GM13977 (cell line): ENCODE results near the gene ARHGAP9.
"Not testable (repeated sequence)": the region's sequence is repeated elsewhere in the genome, so short reads cannot be mapped to it uniquely, and the experiment has no call there.

Experiments used
- DNase-seq: peaks from one replicate; pipeline ENCODE4 v3.0.0; 2012; ENCODE audit warnings: low spot score
- in situ Hi-C: fragments of 300-500 bp; cut with MboI; formaldehyde crosslinking; loops from one replicate; pipeline ENCODE4 v1.12.0; 2022; ENCODE audit warnings: low sequenced_read_pairs, low pct_unique_long_range_greater_than_20kb, mixed read lengths, inconsistent platforms; ENCODE audit not compliant: unreplicated experiment
- TF ChIP-seq, protein P1 (sequence below): IDR thresholded peaks from 2 replicates; pipeline ENCODE4 v1.5.1; 2012; ENCODE audit warnings: mild to moderate bottlenecking, control low read depth; ENCODE audit not compliant: insufficient read depth; ENCODE audit errors: extremely low read depth, missing control alignments

Gene ARHGAP9

GRCh38 chr12:57497223-57498131, 17.8 kb upstream of the ARHGAP9 start:
- no peak for DNase-seq
- in situ Hi-C loops: no loop called here
- TF ChIP-seq, protein P1, sequence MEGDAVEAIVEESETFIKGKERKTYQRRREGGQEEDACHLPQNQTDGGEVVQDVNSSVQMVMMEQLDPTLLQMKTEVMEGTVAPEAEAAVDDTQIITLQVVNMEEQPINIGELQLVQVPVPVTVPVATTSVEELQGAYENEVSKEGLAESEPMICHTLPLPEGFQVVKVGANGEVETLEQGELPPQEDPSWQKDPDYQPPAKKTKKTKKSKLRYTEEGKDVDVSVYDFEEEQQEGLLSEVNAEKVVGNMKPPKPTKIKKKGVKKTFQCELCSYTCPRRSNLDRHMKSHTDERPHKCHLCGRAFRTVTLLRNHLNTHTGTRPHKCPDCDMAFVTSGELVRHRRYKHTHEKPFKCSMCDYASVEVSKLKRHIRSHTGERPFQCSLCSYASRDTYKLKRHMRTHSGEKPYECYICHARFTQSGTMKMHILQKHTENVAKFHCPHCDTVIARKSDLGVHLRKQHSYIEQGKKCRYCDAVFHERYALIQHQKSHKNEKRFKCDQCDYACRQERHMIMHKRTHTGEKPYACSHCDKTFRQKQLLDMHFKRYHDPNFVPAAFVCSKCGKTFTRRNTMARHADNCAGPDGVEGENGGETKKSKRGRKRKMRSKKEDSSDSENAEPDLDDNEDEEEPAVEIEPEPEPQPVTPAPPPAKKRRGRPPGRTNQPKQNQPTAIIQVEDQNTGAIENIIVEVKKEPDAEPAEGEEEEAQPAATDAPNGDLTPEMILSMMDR: no peak

- no peak for DNase-seq
- TF ChIP-seq, protein P1: no peak
- in situ Hi-C loops: no loop called here
Measured at GRCh38 chr12:57496822-57497221, 17.2 kb upstream of the ARHGAP9 start.

DNA sequence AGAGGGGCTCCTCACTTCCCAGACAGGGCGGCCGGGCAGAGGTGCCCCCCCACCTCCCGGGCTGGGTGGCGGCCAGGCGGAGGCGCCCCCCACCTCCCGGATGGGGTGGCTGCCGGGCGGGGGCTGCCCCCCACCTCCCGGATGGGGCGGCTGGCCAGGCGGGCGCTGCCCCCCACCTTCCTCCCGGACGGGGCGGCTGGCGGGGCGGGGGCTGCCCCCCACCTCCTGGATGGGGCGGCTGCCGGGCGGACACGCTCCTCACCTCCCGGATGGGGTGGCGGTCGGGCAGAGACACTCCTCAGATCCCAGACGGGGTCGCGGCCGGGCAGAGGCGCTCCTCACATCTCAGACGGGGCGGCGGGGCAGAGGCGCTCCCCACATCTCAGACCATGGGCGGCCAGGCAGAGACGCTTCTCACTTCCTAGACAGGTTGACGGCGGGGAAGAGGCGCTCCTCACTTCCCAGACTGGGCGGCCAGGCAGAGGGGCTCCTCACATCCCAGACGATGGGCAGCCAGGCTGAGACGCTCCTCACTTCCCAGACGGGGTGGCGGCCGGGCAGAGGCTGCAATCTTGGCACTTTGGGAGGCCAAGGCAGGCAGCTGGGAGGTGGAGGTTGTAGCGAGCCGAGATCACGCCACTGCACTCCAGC, 15.5 kb upstream of the ARHGAP9 start:
- in situ Hi-C loops, DNase-seq: not testable (repeated sequence)

GRCh38 chr12:57491393-57492280, 12.0 kb upstream of the ARHGAP9 start:
- TF ChIP-seq, protein P1: no peak
- in situ Hi-C loops: no loop called here
- no peak for DNase-seq

DNA sequence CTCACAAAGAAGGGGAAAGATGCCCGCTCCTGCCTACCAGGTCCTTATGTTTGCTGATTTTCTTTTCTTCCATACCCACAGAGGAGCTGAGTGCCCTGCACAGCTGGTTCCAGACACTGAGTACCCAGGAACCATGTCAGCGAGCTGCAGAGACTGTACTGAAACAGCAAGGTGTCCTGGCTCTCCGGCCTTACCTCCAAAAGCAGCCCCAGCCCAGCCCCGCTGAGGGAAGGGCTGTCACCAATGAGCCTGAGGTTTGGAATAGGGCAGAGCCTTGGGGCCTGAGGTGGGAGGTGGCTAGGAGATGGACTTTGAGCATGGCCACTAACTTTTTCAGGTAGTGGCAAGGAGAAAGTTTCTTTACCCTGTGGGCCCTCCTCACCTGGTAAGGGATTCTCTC, 10.5 kb upstream of the ARHGAP9 start:
- DNase-seq: no peak
- TF ChIP-seq, protein P1: no peak
- in situ Hi-C loops: no loop called here

DNA sequence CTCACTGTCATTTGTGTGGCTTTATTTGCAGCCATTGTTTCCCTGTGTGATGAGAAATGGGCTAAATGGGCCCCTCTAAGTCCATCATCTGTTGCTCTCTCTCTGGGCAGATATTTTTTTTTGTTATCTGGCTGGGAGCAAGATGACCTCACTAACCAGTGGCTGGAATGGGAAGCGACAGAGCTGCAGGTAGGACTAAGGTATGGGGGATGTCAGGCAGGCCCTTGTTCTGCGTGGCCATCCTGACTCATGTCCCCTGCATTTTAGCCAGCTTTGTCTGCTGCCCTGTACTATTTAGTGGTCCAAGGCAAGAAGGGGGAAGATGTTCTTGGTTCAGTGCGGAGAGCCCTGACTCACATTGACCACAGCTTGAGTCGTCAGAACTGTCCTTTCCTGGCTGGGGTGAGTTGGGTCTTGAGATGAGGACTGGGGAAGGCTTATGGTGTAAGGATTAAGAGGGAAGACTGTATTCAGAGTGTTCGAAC, 9.5 kb upstream of the ARHGAP9 start:
- in situ Hi-C loops: no loop called here
- no peak for DNase-seq
- TF ChIP-seq, protein P1: no peak
